IMR-90 (cell line): Measurements from ENCODE around the gene DNAH5.

Experiments used
- CEBPB ChIP-seq: IDR thresholded peaks from 2 replicates; pipeline ENCODE4 v1.6.1; 2012; ENCODE audit warnings: low read depth, low read length, improper control_type of control experiment
- CHD1 ChIP-seq: IDR thresholded peaks from 2 replicates; pipeline ENCODE4 v1.6.1; 2012; ENCODE audit warnings: low read depth, low read length, improper control_type of control experiment
- MAFK ChIP-seq: IDR thresholded peaks from 2 replicates; pipeline ENCODE4 v1.6.1; 2012; ENCODE audit warnings: low read depth, low read length, improper control_type of control experiment
- MXI1 ChIP-seq: IDR thresholded peaks from 2 replicates; pipeline ENCODE4 v1.6.1; 2012; ENCODE audit warnings: low read depth, mild to moderate bottlenecking, low read length, moderate library complexity, borderline replicate concordance
- POLR2A ChIP-seq: IDR thresholded peaks from 2 replicates; pipeline ENCODE4 v1.6.1; 2012; ENCODE audit warnings: mild to moderate bottlenecking, low read depth, low read length
- RAD21 ChIP-seq: IDR thresholded peaks from 2 replicates; pipeline ENCODE4 v1.6.1; 2012; ENCODE audit warnings: low read length, improper control_type of control experiment
- RCOR1 ChIP-seq: IDR thresholded peaks from 2 replicates; pipeline ENCODE4 v1.6.1; 2012; ENCODE audit warnings: mild to moderate bottlenecking, low read length, improper control_type of control experiment; ENCODE audit not compliant: insufficient replicate concordance
- RFX5 ChIP-seq: IDR thresholded peaks from 2 replicates; pipeline ENCODE4 v1.8.0; 2012; ENCODE audit warnings: low read depth, mild to moderate bottlenecking, low read length, moderate library complexity
- TF ChIP-seq, protein P1 (sequence below): conservative IDR thresholded peaks from 2 replicates; pipeline ENCODE4 v1.5.1; 2012; ENCODE audit warnings: mild to moderate bottlenecking, low read depth, low read length, improper control_type of control experiment
- TF ChIP-seq, protein P2 (sequence below): fragments of 150-350 bp; IDR thresholded peaks from 2 replicates; pipeline ENCODE4 v1.6.1; 2016; ENCODE audit warnings: low read depth, mild to moderate bottlenecking, low read length, moderate library complexity, borderline replicate concordance

DNA sequence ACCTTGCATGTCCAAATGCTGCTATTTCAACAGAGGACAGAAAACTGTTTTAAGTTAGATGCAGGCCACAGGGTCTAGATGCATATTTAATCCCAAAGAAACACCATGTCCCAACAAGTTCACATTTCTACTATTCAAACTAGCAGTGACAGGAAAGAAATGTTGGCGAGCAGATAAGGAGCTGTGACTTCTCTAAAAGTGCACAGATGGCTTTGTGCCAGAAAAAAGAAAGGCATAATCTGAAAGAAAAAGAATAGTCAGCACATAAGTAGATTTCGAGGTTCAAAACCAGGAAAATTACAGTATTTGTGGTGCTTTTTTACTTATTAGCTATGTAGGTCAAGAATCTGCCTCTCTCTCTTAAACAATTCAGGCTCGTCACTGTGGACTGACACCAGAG lies 178.3 kb downstream of the DNAH5 start:
- TF ChIP-seq, protein P1, sequence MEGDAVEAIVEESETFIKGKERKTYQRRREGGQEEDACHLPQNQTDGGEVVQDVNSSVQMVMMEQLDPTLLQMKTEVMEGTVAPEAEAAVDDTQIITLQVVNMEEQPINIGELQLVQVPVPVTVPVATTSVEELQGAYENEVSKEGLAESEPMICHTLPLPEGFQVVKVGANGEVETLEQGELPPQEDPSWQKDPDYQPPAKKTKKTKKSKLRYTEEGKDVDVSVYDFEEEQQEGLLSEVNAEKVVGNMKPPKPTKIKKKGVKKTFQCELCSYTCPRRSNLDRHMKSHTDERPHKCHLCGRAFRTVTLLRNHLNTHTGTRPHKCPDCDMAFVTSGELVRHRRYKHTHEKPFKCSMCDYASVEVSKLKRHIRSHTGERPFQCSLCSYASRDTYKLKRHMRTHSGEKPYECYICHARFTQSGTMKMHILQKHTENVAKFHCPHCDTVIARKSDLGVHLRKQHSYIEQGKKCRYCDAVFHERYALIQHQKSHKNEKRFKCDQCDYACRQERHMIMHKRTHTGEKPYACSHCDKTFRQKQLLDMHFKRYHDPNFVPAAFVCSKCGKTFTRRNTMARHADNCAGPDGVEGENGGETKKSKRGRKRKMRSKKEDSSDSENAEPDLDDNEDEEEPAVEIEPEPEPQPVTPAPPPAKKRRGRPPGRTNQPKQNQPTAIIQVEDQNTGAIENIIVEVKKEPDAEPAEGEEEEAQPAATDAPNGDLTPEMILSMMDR = no peak
- no peak for TF ChIP-seq MAFK
- no peak for TF ChIP-seq POLR2A
- no peak for TF ChIP-seq CEBPB
- TF ChIP-seq RAD21 = no peak
- no peak for TF ChIP-seq RFX5
- no peak for TF ChIP-seq MXI1
- TF ChIP-seq, protein P2, sequence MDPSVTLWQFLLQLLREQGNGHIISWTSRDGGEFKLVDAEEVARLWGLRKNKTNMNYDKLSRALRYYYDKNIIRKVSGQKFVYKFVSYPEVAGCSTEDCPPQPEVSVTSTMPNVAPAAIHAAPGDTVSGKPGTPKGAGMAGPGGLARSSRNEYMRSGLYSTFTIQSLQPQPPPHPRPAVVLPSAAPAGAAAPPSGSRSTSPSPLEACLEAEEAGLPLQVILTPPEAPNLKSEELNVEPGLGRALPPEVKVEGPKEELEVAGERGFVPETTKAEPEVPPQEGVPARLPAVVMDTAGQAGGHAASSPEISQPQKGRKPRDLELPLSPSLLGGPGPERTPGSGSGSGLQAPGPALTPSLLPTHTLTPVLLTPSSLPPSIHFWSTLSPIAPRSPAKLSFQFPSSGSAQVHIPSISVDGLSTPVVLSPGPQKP = no peak
- no peak for TF ChIP-seq CHD1
- no peak for TF ChIP-seq RCOR1
